ENCODE measurements around the gene GALNT14. TPM values are rescaled to one million over a fixed set of nuclear protein-coding genes. Genes with fewer than 3 reads are reported as not detected.

GALNT14 gene
- total RNA-seq, 1 donor from 2014 or later, result 0.48 TPM

DNA sequence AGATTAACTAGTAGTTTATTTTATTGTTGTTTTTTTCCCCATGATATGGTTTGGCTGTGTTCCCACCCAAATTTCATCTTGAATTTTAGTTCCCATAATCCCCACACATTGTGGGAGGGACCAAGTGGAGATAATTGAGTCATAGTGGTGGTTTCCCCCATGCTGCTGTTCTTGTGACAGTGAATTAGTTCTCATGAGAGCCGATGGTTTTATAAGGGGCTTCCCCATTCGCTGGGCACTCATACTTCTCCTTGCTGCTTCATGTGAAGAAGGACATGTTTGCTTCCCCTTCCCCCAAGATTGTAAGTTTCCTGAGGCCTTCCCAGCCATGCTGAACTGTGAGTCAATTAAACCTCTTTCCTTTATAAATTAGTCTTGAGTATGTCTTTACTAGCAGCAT lies 36.5 kb downstream of the GALNT14 start:
- DNase-seq (ENCODE audit: low spot score), result no peak
- intact Hi-C loops (cut with DNase I), result no loop called here

DNA sequence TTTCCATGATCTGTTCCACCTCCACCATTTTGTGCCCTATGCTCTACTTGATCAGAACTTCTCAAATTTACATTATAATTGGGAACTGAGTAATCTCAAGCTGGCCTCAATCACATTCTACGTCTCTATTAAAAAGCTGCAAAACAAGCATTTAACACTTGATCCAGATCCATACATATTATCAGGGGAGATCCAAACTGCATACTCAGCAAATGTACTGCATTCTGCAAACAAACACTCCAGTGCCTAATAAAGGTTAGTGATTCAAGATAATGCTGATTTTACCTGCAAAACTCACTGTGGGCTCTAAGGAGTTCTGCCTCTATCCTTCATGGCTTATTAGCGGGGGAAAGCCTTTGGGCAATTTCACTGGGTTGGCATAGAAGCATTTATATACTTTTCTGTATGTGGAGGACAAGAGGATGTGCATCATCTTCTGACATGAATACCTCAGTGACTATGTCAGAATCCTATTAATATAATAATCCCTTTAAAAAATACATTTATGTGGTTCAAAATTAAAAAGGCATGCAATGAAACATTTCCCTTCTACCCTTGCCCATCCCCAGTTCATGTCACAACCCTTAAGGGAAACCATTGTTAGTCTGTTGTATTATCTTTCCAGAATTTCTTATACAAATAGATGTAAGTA lies 40.2 kb downstream of the GALNT14 start:
- no peak for DNase-seq (ENCODE audit: low spot score)
- intact Hi-C loops (cut with DNase I), result no loop called here

- intact Hi-C loops (cut with DNase I), result no loop called here
- peak; percentile 50 for DNase-seq (ENCODE audit: low spot score)
Measured at GRCh38 chr2:31090188-31090587, 48.1 kb downstream of the GALNT14 start.

GRCh38 chr2:31089645-31090044 lies 48.6 kb downstream of the GALNT14 start:
- DNase-seq (ENCODE audit: low spot score), result peak; percentile 29
- intact Hi-C loops (cut with DNase I), result no loop called here

DNA sequence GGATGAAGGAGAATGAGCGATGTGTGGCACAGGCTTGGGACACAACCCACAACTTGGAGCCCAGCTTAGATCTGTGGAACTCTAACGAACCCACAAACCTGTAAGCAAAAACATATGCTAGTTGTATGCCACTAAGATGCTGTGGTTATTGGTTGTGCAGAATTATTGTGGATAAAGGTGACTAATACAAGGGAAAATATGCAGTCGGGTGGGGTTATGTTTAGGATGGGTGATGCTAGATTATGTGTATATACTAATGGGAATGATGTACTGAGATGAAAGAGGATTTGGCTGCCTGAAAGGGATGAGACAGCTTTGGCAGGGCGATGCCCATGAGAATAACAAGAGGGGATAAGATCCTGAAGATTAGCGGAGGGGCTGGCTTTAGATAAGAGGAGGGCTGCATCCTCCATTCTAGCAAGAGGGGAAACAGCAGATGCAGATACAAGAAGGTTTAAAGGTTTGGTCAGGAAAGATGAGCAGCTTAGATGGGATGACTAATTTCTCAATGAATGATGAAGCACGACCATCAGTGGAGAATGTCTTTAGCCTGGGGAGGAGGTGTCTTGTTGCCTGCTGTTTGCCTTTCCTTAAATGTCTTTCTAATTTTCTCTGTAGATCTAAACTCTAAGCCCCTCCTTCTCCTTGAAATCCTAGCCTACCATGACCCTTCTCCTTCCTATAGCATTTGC lies 49.6 kb downstream of the GALNT14 start:
- intact Hi-C loops (cut with DNase I), result no loop called here
- peak; percentile 46 for DNase-seq (ENCODE audit: low spot score)

GRCh38 chr2:31087491-31087890 lies 50.7 kb downstream of the GALNT14 start:
- intact Hi-C loops (cut with DNase I), result no loop called here
- DNase-seq (ENCODE audit: low spot score), result no peak

DNA sequence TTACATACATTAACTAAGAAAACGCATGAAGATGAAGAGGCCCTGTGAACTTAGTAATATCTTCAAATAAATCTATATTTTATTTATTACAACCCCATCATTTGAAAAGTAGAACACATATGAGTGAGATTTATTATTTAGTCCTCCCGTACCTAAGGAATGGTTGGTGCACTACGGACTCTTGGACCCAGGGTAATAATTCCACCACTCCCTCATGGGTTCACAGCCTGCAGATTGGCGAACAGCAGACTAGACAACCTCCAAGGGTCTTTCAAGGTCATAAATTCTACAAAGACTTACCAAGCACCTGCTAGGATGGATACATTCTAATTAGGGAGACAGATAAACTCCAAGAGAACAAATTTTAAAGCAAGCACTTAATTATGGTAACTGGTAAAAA lies 51.6 kb downstream of the GALNT14 start:
- no peak for DNase-seq (ENCODE audit: low spot score)
- intact Hi-C loops (cut with DNase I), result no loop called here

- intact Hi-C loops (cut with DNase I), result no loop called here
- peak; percentile 22 for DNase-seq (ENCODE audit: low spot score)
Measured at GRCh38 chr2:31083234-31083993, 54.8 kb downstream of the GALNT14 start.

DNA sequence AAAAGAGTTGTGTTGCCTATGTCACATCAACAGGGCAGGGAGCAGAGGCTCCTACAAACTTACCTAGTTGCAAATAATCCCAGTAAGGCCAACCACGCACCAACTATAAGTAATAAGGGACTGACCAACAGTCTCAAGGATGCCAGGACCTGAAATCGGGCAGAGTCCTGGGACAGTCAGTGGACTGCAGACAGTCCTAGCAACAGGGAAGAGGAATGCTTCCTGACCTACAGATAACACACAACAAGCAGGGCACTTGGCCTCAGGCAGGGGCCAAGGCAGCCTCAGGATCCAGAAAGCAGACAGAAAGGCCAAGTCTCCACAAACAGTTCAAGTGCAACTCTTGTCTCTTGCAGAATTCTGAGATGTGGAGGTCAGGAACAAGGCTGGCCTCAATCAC lies 56.2 kb downstream of the GALNT14 start:
- intact Hi-C loops (cut with DNase I), result no loop called here
- DNase-seq (ENCODE audit: low spot score), result no peak

DNA sequence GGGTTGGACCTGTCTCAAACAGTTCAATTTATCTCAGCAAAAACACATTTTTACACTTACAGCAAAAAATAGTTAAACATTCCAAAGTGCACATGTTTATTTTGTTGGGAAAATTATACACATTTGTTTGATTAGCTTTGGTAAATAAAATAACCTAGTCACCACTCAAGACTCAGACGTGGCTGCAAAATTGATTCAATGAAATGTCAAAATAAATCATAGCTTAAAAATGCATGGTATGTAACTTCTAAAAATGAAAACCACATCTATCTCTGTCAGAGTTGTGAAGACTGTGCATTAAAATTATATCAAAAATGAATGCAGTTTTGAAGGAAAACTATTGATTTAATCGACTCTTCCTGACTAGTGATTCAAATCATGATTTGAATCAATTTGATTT lies 56.7 kb downstream of the GALNT14 start:
- intact Hi-C loops (cut with DNase I), result no loop called here
- DNase-seq (ENCODE audit: low spot score), result no peak

GRCh38 chr2:31080361-31080760 lies 57.9 kb downstream of the GALNT14 start:
- intact Hi-C loops (cut with DNase I), result no loop called here
- no peak for DNase-seq (ENCODE audit: low spot score)

GRCh38 chr2:31079665-31080064 lies 58.6 kb downstream of the GALNT14 start:
- intact Hi-C loops (cut with DNase I), result no loop called here

DNA sequence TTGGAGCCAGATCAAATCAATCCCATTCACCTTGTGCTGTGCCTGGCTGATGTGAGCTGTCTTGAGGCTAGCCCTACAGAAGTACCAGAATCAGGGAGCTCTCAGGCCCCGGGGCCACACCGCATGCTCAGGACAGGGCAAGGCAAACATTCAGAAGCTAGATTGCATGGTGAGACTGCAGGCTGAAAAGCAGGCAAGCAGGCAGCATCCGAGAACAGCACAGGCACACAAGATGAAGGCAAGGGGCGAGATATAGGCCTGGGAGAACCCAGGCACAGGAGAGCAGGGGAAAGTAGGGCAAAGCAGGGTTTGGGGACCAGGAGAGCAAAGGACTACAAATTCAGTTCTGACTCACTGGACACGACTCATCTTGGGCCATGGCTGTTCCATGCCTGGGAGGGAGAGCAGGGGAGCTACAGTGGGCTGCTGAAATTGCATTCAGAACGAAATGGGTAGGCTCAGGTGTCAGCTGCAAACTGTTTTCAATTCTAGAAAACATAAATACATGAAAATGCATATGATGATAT lies 59.6 kb downstream of the GALNT14 start:
- intact Hi-C loops (cut with DNase I), result no loop called here
- DNase-seq (ENCODE audit: low spot score), result no peak

More at GRCh38 chr2:31079665-31080064, 58.6 kb downstream of the GALNT14 start:
- no peak for DNase-seq (ENCODE audit: low spot score)

- intact Hi-C loops (cut with DNase I), result no loop called here
- DNase-seq (ENCODE audit: low spot score), result no peak
Measured at GRCh38 chr2:31078011-31078410, 60.2 kb downstream of the GALNT14 start.

GRCh38 chr2:31075941-31076590 lies 62.2 kb downstream of the GALNT14 start:
- DNase-seq (ENCODE audit: low spot score), result no peak
- intact Hi-C loops (cut with DNase I), result no loop called here

GRCh38 chr2:31075431-31075830 lies 62.8 kb downstream of the GALNT14 start:
- intact Hi-C loops (cut with DNase I), result no loop called here
- DNase-seq (ENCODE audit: low spot score), result no peak

GRCh38 chr2:31071741-31072140 lies 66.5 kb downstream of the GALNT14 start:
- DNase-seq (ENCODE audit: low spot score), result no peak
- intact Hi-C loops (cut with DNase I), result no loop called here

- no peak for DNase-seq (ENCODE audit: low spot score)
- intact Hi-C loops (cut with DNase I), result no loop called here
Measured at GRCh38 chr2:31070339-31071125, 67.7 kb downstream of the GALNT14 start.

DNA sequence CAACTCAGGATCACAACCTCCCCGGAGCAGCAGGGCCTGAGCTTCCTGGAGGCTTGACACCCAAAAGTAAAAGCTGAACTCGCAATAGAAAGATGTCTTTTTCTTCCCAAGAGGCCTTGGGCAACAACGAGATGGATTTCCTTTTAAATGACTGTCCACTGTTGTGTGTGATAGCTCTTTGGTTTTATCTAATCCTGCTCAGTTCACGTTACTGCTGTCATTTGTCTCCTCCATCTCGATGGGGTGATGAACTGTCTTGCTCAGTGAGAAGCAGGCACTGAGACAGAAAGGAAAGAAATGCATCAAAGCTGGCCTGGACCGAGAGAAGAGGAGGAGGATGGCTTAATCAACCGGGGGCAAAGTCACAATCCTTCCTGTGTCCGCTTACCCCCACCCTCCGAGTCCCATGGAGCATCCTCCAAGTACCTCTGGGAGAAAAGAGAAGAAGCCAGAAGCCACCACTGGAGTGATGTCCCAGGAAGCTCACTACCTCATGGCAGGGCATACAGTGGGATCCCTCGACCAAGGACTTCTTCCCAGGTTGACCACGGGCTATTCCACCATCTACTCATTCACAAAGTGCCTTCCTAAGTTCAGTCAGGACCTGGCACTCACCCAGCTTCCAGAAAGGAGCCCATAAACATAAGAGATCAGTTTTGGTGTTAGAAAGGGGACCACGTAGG lies 68.5 kb downstream of the GALNT14 start:
- DNase-seq (ENCODE audit: low spot score), result no peak
- intact Hi-C loops (cut with DNase I), result no loop called here
